ENCODE data around the gene DOC2A.

- no peak for TF ChIP-seq CTCF (conservative IDR thresholded peaks at IDR 0.05; ENCODE audit: low read depth, low read length)
- TF ChIP-seq EZH2 (IDR thresholded peaks at IDR 0.05; ENCODE audit: borderline replicate concordance, low read depth, low read length, poor library complexity, severe bottlenecking): no peak
These were observed 24.6 kb downstream of the DOC2A start for GRCh38 chr16:29986231-29986630.

All from A673 (cell line).